Skin epidermis (tissue), 12 donors: Measurements from ENCODE around the gene OPA3.
A peak's percentile ranks its signal among the peaks of the same experiment; 100 is the strongest.

Experiments used
- H3K27ac ChIP-seq, 21 experiments: fragments of 200-600 bp; sonication (generic) in 11 of 21; one replicate each; pipeline ENCODE4 v1.5.0; 2020; ENCODE audit warnings: mild to moderate bottlenecking in 3 of 21, inconsistent platforms in 2 of 21, moderate library complexity in 2 of 21
- H3K4me3 ChIP-seq, 7 experiments: fragments of 200-600 bp; sonication (generic) in 2 of 7; one replicate each; pipeline ENCODE4 v1.5.0; 2020; ENCODE audit warnings: inconsistent platforms in 2 of 7, mild to moderate bottlenecking in 2 of 7, moderate library complexity in 1 of 7

The OPA3 gene

DNA sequence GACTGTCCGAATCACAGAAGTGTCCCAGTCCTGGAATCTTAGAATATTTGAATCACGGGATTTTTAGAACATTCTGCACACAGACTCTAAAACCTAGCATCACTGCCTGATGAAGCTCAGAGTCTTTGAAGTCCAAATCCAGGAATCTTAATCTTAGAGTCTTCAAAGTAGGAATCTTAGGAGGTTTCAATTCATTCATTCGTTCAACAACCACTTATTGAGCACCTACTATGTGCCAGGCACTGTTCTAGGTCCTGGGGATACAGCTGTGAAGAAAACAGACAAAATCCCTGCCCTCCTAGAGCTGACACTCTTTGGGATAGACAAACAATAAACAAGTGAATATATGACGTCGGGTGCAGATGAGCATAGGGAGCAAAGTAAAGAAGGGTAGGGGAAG is 89.4 kb downstream of the OPA3 start:
- H3K4me3 ChIP-seq: no peak overlapping the region
- no peak overlapping the region for H3K27ac ChIP-seq

GRCh38 chr19:45494261-45494916 is 90.2 kb downstream of the OPA3 start:
- no peak overlapping the region for H3K27ac ChIP-seq
- no peak overlapping the region for H3K4me3 ChIP-seq

DNA sequence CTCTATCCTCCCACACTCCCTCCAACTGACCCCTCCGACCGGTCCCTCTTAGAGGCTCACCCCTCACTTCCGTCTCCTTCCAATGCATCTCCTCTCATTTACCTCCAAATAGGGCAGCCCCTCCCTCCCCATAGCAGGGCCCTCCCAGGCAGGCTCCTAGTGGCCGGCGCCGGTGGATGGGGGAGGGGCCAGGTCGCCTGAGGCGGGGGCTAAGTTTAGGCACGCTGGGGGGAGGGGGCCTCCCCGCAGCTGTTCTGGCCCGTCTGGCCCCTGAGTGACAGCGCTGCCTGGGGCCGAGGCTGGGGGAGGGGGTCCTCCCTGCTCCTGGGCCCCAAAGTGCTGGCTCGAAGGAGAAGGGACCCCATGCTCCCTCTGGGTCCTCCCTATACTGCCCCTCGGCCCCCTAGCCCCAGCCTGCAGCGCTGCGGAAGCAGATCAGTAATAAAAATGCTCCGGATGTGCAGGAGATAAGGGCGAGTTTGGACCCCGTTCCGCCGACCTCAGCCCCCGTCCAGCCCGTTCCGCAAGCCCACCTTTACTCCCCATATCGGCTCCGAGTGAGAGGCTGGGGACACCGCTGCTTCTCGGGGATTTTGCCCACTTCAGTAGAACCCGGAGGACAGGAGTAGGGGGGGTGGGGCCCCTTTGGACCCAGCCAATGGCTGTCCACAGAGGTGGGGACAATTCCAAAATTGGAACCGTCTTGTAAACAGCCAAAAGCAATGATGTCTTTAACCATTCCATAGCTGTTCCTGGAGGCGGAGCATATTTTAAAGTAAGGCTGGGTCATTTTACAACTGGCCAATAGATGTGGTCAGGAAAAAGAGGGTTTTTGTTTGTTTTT is 91.8 kb downstream of the OPA3 start:
- Histone ChIP-seq H3K4me3 (peak overlapping the region; percentile 27 to 40 (median 31)), H3K27ac (peak overlapping the region in 6 of 21 experiments; percentile 22 to 68 (median 50))

GRCh38 chr19:45492137-45492626 is 92.4 kb downstream of the OPA3 start:
- H3K27ac ChIP-seq: no peak overlapping the region
- peak overlapping the region in 2 of 7 experiments; percentile 30 to 40 for H3K4me3 ChIP-seq

DNA sequence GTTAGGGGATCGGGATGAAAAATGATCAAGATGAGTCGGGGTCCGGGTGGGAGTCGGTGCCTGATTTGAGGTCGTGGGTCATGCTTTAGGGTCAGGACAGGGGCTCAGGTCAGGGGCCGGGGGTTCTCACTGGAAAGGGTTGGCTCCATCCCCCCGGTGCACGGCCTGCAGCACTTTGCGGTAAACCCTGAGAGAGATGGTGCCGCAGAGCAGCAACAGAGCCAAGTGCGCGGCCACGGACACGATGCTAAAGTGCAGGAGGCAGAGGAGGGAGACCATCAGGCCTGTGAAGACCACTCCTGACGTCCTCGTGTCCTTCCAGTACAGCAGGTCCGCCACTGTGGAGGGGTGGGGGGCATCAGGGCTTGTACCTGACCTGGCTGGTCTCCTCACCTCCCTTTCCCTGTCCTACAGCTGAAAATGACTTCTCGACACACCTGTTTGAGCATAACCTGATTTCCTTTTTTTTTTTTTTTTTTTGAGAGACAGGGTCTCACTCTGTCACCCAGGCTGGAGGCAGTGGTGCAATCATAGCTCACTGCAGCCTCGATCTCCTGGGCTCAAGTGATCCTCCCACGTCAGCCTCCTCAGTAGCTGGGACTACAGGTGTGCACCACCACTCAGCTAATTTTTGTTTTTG is 95.3 kb downstream of the OPA3 start:
- no peak overlapping the region for H3K27ac ChIP-seq

GRCh38 chr19:45488708-45489107 is 95.9 kb downstream of the OPA3 start:
- H3K4me3 ChIP-seq: no peak overlapping the region
- no peak overlapping the region for H3K27ac ChIP-seq

More for the DNA sequence above, 95.3 kb downstream of the OPA3 start:
- no peak overlapping the region for H3K4me3 ChIP-seq

GRCh38 chr19:45485305-45486077 is 99.1 kb downstream of the OPA3 start:
- peak overlapping the region in 20 of 21 experiments; percentile 10 to 80 (median 60) for H3K27ac ChIP-seq

GRCh38 chr19:45484273-45484945 is 100.2 kb downstream of the OPA3 start:
- Histone ChIP-seq H3K4me3 (no peak overlapping the region), H3K27ac (peak overlapping the region in 5 of 21 experiments; percentile 23 to 78 (median 54))

More at GRCh38 chr19:45485305-45486077, 99.1 kb downstream of the OPA3 start:
- H3K4me3 ChIP-seq: peak overlapping the region; percentile 46 to 76 (median 67)

GRCh38 chr19:45483033-45483432 is 101.6 kb downstream of the OPA3 start:
- no peak overlapping the region for H3K4me3 ChIP-seq
- H3K27ac ChIP-seq: no peak overlapping the region

GRCh38 chr19:45478454-45479238 is 106.0 kb downstream of the OPA3 start:
- Histone ChIP-seq H3K27ac (peak overlapping the region; percentile 71 to 100 (median 95)), H3K4me3 (peak overlapping the region; percentile 19 to 50 (median 40))

GRCh38 chr19:45477713-45478453 is 106.7 kb downstream of the OPA3 start:
- Histone ChIP-seq H3K27ac (peak overlapping the region in 20 of 21 experiments; percentile 71 to 100 (median 95)), H3K4me3 (peak overlapping the region; percentile 19 to 50 (median 40))
